ENCODE results near the gene CCDC18. TPM values are rescaled to one million over a fixed set of nuclear protein-coding genes. Genes with fewer than 3 reads are reported as not detected.

Gene CCDC18
- total RNA-seq: 1.6 TPM

GRCh38 chr1:93180723-93181613 is at the start of gene CCDC18:
Gene CCDC18, plus strand, starts transcription at chr1:93180724. Its CDS starts 2,638 bp downstream, at chr1:93183362.
- H3K9me3 ChIP-seq (ENCODE audit: control insufficient read depth in 3 of 3, low read length in 3 of 3): no peaks in the 10 kb centered on the region

GRCh38 chr1:93132638-93133037 is 47.9 kb upstream of the CCDC18 start:
- Histone ChIP-seq H3K27ac (ENCODE audit: low read depth, low read length) (no peak overlapping the region), H3K4me1 (ENCODE audit: control insufficient read depth in 3 of 3, insufficient read depth in 3 of 3, low read length in 3 of 3) (no peaks in the 10 kb centered on the region), H3K9ac (ENCODE audit: low read depth in 1 of 3, low read length in 3 of 3) (no peak overlapping the region), H3K27me3 (ENCODE audit: control insufficient read depth in 3 of 3, insufficient read depth in 3 of 3, low read length in 3 of 3) (no peaks in the 10 kb centered on the region), H3K4me3 (ENCODE audit: low read length in 3 of 3) (no peak overlapping the region), H3K9me3 (ENCODE audit: control insufficient read depth in 3 of 3, low read length in 3 of 3) (no peaks in the 10 kb centered on the region), H3K36me3 (ENCODE audit: control insufficient read depth in 3 of 3, insufficient read depth in 3 of 3, low read length in 3 of 3) (peaks cover 5 to 23% (median 9%) of the 10 kb centered on the region in 3 donors)

More at GRCh38 chr1:93180723-93181613, at the start of gene CCDC18:
- peaks cover 0 to 3% (median 0%) of the 10 kb centered on the region in 3 donors for H3K36me3 ChIP-seq (ENCODE audit: control insufficient read depth in 3 of 3, insufficient read depth in 3 of 3, low read length in 3 of 3)
- peak within 1 kb of the TSS; percentile 99 for H3K27ac ChIP-seq (ENCODE audit: low read depth, low read length)
- H3K9ac ChIP-seq (ENCODE audit: low read depth in 1 of 3, low read length in 3 of 3): peak within 1 kb of the TSS; percentile 98 to 100 (median 99)
- H3K4me3 ChIP-seq (ENCODE audit: low read length in 3 of 3): peak within 1 kb of the TSS; percentile 97 to 99 (median 97)
- H3K27me3 ChIP-seq (ENCODE audit: control insufficient read depth in 3 of 3, insufficient read depth in 3 of 3, low read length in 3 of 3): no peaks in the 10 kb centered on the region
- peaks cover 8 to 25% (median 19%) of the 10 kb centered on the region in 3 donors for H3K4me1 ChIP-seq (ENCODE audit: control insufficient read depth in 3 of 3, insufficient read depth in 3 of 3, low read length in 3 of 3)

- Histone ChIP-seq H3K4me3 (ENCODE audit: low read length in 3 of 3) (no peak overlapping the region), H3K27me3 (ENCODE audit: control insufficient read depth in 3 of 3, insufficient read depth in 3 of 3, low read length in 3 of 3) (no peaks in the 10 kb centered on the region), H3K9ac (ENCODE audit: low read depth in 1 of 3, low read length in 3 of 3) (no peak overlapping the region), H3K36me3 (ENCODE audit: control insufficient read depth in 3 of 3, insufficient read depth in 3 of 3, low read length in 3 of 3) (peaks cover 5 to 24% (median 9%) of the 10 kb centered on the region in 3 donors), H3K27ac (ENCODE audit: low read depth, low read length) (no peak overlapping the region), H3K9me3 (ENCODE audit: control insufficient read depth in 3 of 3, low read length in 3 of 3) (no peaks in the 10 kb centered on the region), H3K4me1 (ENCODE audit: control insufficient read depth in 3 of 3, insufficient read depth in 3 of 3, low read length in 3 of 3) (no peaks in the 10 kb centered on the region)
Observed at GRCh38 chr1:93136445-93136844, 44.1 kb upstream of the CCDC18 start.

GRCh38 chr1:93137604-93138292 is 42.8 kb upstream of the CCDC18 start:
- no peaks in the 10 kb centered on the region for H3K9me3 ChIP-seq (ENCODE audit: control insufficient read depth in 3 of 3, low read length in 3 of 3)
- no peaks in the 10 kb centered on the region for H3K4me1 ChIP-seq (ENCODE audit: control insufficient read depth in 3 of 3, insufficient read depth in 3 of 3, low read length in 3 of 3)
- no peaks in the 10 kb centered on the region for H3K27me3 ChIP-seq (ENCODE audit: control insufficient read depth in 3 of 3, insufficient read depth in 3 of 3, low read length in 3 of 3)
- H3K4me3 ChIP-seq (ENCODE audit: low read length in 3 of 3): no peak overlapping the region
- H3K27ac ChIP-seq (ENCODE audit: low read depth, low read length): no peak overlapping the region
- H3K36me3 ChIP-seq (ENCODE audit: control insufficient read depth in 3 of 3, insufficient read depth in 3 of 3, low read length in 3 of 3): peaks cover 5 to 24% (median 9%) of the 10 kb centered on the region in 3 donors
- H3K9ac ChIP-seq (ENCODE audit: low read depth in 1 of 3, low read length in 3 of 3): no peak overlapping the region

GRCh38 chr1:93140106-93140505 is 40.4 kb upstream of the CCDC18 start:
- no peak overlapping the region for H3K4me3 ChIP-seq (ENCODE audit: low read length in 3 of 3)
- H3K9ac ChIP-seq (ENCODE audit: low read depth in 1 of 3, low read length in 3 of 3): no peak overlapping the region

GRCh38 chr1:93142161-93142560 is 38.4 kb upstream of the CCDC18 start:
- Histone ChIP-seq H3K4me3 (ENCODE audit: low read length in 3 of 3) (no peak overlapping the region), H3K9ac (ENCODE audit: low read depth in 1 of 3, low read length in 3 of 3) (no peak overlapping the region), H3K4me1 (ENCODE audit: control insufficient read depth in 3 of 3, insufficient read depth in 3 of 3, low read length in 3 of 3) (no peaks in the 10 kb centered on the region), H3K27ac (ENCODE audit: low read depth, low read length) (no peak overlapping the region), H3K9me3 (ENCODE audit: control insufficient read depth in 3 of 3, low read length in 3 of 3) (no peaks in the 10 kb centered on the region), H3K27me3 (ENCODE audit: control insufficient read depth in 3 of 3, insufficient read depth in 3 of 3, low read length in 3 of 3) (no peaks in the 10 kb centered on the region), H3K36me3 (ENCODE audit: control insufficient read depth in 3 of 3, insufficient read depth in 3 of 3, low read length in 3 of 3) (peaks cover 0 to 4% (median 0%) of the 10 kb centered on the region in 3 donors)

More at GRCh38 chr1:93140106-93140505, 40.4 kb upstream of the CCDC18 start:
- Histone ChIP-seq H3K27me3 (ENCODE audit: control insufficient read depth in 3 of 3, insufficient read depth in 3 of 3, low read length in 3 of 3) (no peaks in the 10 kb centered on the region), H3K36me3 (ENCODE audit: control insufficient read depth in 3 of 3, insufficient read depth in 3 of 3, low read length in 3 of 3) (peaks cover 5 to 13% (median 6%) of the 10 kb centered on the region in 3 donors), H3K9me3 (ENCODE audit: control insufficient read depth in 3 of 3, low read length in 3 of 3) (no peaks in the 10 kb centered on the region), H3K27ac (ENCODE audit: low read depth, low read length) (no peak overlapping the region), H3K4me1 (ENCODE audit: control insufficient read depth in 3 of 3, insufficient read depth in 3 of 3, low read length in 3 of 3) (no peaks in the 10 kb centered on the region)

GRCh38 chr1:93143136-93143535 is 37.4 kb upstream of the CCDC18 start:
- Histone ChIP-seq H3K36me3 (ENCODE audit: control insufficient read depth in 3 of 3, insufficient read depth in 3 of 3, low read length in 3 of 3) (peaks cover 0 to under 1% (median 0%) of the 10 kb centered on the region in 3 donors), H3K4me3 (ENCODE audit: low read length in 3 of 3) (no peak overlapping the region), H3K27ac (ENCODE audit: low read depth, low read length) (no peak overlapping the region), H3K9me3 (ENCODE audit: control insufficient read depth in 3 of 3, low read length in 3 of 3) (no peaks in the 10 kb centered on the region), H3K27me3 (ENCODE audit: control insufficient read depth in 3 of 3, insufficient read depth in 3 of 3, low read length in 3 of 3) (no peaks in the 10 kb centered on the region), H3K4me1 (ENCODE audit: control insufficient read depth in 3 of 3, insufficient read depth in 3 of 3, low read length in 3 of 3) (peaks cover 0 to 3% (median 0%) of the 10 kb centered on the region in 3 donors), H3K9ac (ENCODE audit: low read depth in 1 of 3, low read length in 3 of 3) (no peak overlapping the region)

- H3K27ac ChIP-seq (ENCODE audit: low read depth, low read length): no peak overlapping the region
Observed at GRCh38 chr1:93143769-93144168, 36.8 kb upstream of the CCDC18 start.

GRCh38 chr1:93148001-93148400 is 32.5 kb upstream of the CCDC18 start:
- H3K4me3 ChIP-seq (ENCODE audit: low read length in 3 of 3): no peak overlapping the region
- H3K9me3 ChIP-seq (ENCODE audit: control insufficient read depth in 3 of 3, low read length in 3 of 3): no peaks in the 10 kb centered on the region
- H3K4me1 ChIP-seq (ENCODE audit: control insufficient read depth in 3 of 3, insufficient read depth in 3 of 3, low read length in 3 of 3): peaks cover 0 to 3% (median 0%) of the 10 kb centered on the region in 3 donors
- no peaks in the 10 kb centered on the region for H3K27me3 ChIP-seq (ENCODE audit: control insufficient read depth in 3 of 3, insufficient read depth in 3 of 3, low read length in 3 of 3)
- no peak overlapping the region for H3K9ac ChIP-seq (ENCODE audit: low read depth in 1 of 3, low read length in 3 of 3)
- H3K27ac ChIP-seq (ENCODE audit: low read depth, low read length): no peak overlapping the region
- H3K36me3 ChIP-seq (ENCODE audit: control insufficient read depth in 3 of 3, insufficient read depth in 3 of 3, low read length in 3 of 3): peaks cover 2 to 13% (median 9%) of the 10 kb centered on the region in 3 donors

More at GRCh38 chr1:93143769-93144168, 36.8 kb upstream of the CCDC18 start:
- Histone ChIP-seq H3K36me3 (ENCODE audit: control insufficient read depth in 3 of 3, insufficient read depth in 3 of 3, low read length in 3 of 3) (peaks cover 0 to 5% (median 2%) of the 10 kb centered on the region in 3 donors), H3K9me3 (ENCODE audit: control insufficient read depth in 3 of 3, low read length in 3 of 3) (no peaks in the 10 kb centered on the region), H3K27me3 (ENCODE audit: control insufficient read depth in 3 of 3, insufficient read depth in 3 of 3, low read length in 3 of 3) (no peaks in the 10 kb centered on the region), H3K4me3 (ENCODE audit: low read length in 3 of 3) (no peak overlapping the region), H3K4me1 (ENCODE audit: control insufficient read depth in 3 of 3, insufficient read depth in 3 of 3, low read length in 3 of 3) (peaks cover 0 to 3% (median 0%) of the 10 kb centered on the region in 3 donors), H3K9ac (ENCODE audit: low read depth in 1 of 3, low read length in 3 of 3) (no peak overlapping the region)

Data from skeletal muscle tissue (tissue), 4 donors.